Measurements from ENCODE around the gene NCOR1. TPM values are rescaled to one million over a fixed set of nuclear protein-coding genes. Genes with fewer than 3 reads are reported as not detected.
"Not testable (repeated sequence)": the region's sequence is repeated elsewhere in the genome, so short reads cannot be mapped to it uniquely, and the experiment has no call there.

Gene NCOR1
- total RNA-seq, 1 experiment from 2014 or later = 171 TPM

GRCh38 chr17:16068323-16068722, 147.0 kb downstream of the NCOR1 start:
- H3K36me3 ChIP-seq (ENCODE audit: low read depth) = 0 out of 2 replicates have a peak, but pooled peaks cover 5% of the 10 kb centered on the region
- no TSS peak for BruUV-seq (replicated peaks)
- no peaks in the 10 kb centered on the region for H4K20me1 ChIP-seq (ENCODE audit: insufficient read depth)
- H3K9me3 ChIP-seq (ENCODE audit: insufficient read depth, low read depth) = no peaks in the 10 kb centered on the region
- H3K79me2 ChIP-seq (ENCODE audit: low read depth) = no peaks in the 10 kb centered on the region
- CTCF ChIA-PET = no interaction called here
- no peak for DNase-seq
- H3K9me2 ChIP-seq (ENCODE audit: insufficient read depth) = no peaks in the 10 kb centered on the region
- H3K27me3 ChIP-seq (ENCODE audit: insufficient read depth, low read depth) = no peaks in the 10 kb centered on the region
- no peak overlapping the region for H3K27ac ChIP-seq
- intact Hi-C loops (cut with micrococcal nuclease; ENCODE audit: unreplicated experiment) = no loop called here
- no peak overlapping the region for H3K4me2 ChIP-seq
- no peaks in the 10 kb centered on the region for H3F3A ChIP-seq (ENCODE audit: insufficient read depth, low read depth)
- TF ChIP-seq EZH2 (IDR thresholded peaks at IDR 0.05; ENCODE audit: low read depth) = no peak
- TF ChIP-seq CTCF (conservative IDR thresholded peaks at IDR 0.05) = no peak
- H3K4me3 ChIP-seq = no peak overlapping the region
- no peak overlapping the region for H2AFZ ChIP-seq
- H3K4me1 ChIP-seq (replicated peaks; ENCODE audit: insufficient read depth) = no peaks in the 10 kb centered on the region
- POLR2A ChIA-PET (ENCODE audit: unreplicated experiment) = no interaction called here

DNA sequence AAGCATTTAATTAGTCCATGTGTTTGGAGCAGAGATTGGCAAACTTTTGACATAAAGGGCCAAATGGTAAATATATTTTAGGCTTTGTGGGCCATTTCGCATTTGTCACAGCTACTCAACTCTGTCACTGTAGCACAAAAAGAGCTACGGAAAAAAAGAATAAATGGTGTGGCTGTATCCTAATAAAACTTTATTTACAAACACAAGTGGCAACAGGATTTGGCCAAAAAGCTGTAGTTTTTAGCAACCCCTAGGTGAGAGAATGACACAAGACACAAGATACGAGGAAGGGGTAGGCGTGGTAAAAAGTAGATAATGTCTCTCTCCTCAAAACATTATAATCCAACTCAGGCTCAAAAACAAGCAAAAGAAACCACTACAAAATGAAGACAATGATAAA, 149.2 kb downstream of the NCOR1 start:
- no peaks in the 10 kb centered on the region for H3K36me3 ChIP-seq (ENCODE audit: low read depth)
- no peak for DNase-seq
- H3K9me3 ChIP-seq (ENCODE audit: insufficient read depth, low read depth) = no peaks in the 10 kb centered on the region
- TF ChIP-seq CTCF (conservative IDR thresholded peaks at IDR 0.05) (no peak), EZH2 (IDR thresholded peaks at IDR 0.05; ENCODE audit: low read depth) (no peak)
- CTCF ChIA-PET = interaction anchor here (0.8 kb wide), 1 partner anchor 20 kb away, joined by 3 read pairs; no protein-coding TSS in a partner anchor
- H3K4me2 ChIP-seq = no peak overlapping the region
- no peak overlapping the region for H3K4me3 ChIP-seq
- intact Hi-C loops (cut with micrococcal nuclease; ENCODE audit: unreplicated experiment) = no loop called here
- POLR2A ChIA-PET (ENCODE audit: unreplicated experiment) = interaction anchor here (0.6 kb wide), 1 partner anchor 573 kb away, joined by 5 read pairs; no protein-coding TSS in a partner anchor
- no peaks in the 10 kb centered on the region for H3K27me3 ChIP-seq (ENCODE audit: insufficient read depth, low read depth)
- H3F3A ChIP-seq (ENCODE audit: insufficient read depth, low read depth) = no peaks in the 10 kb centered on the region
- H4K20me1 ChIP-seq (ENCODE audit: insufficient read depth) = no peaks in the 10 kb centered on the region
- H3K9me2 ChIP-seq (ENCODE audit: insufficient read depth) = no peaks in the 10 kb centered on the region
- no peaks in the 10 kb centered on the region for H3K79me2 ChIP-seq (ENCODE audit: low read depth)
- BruUV-seq (replicated peaks) = no TSS peak
- no peak overlapping the region for H3K27ac ChIP-seq
- no peak overlapping the region for H2AFZ ChIP-seq
- H3K4me1 ChIP-seq (replicated peaks; ENCODE audit: insufficient read depth) = no peaks in the 10 kb centered on the region

GRCh38 chr17:16061631-16062030, 153.7 kb downstream of the NCOR1 start:
- ChIA-PET POLR2A (ENCODE audit: unreplicated experiment) (no interaction called here), CTCF (no interaction called here)
- TF ChIP-seq CTCF (conservative IDR thresholded peaks at IDR 0.05) (no peak), EZH2 (IDR thresholded peaks at IDR 0.05; ENCODE audit: low read depth) (no peak)
- Histone ChIP-seq H4K20me1 (ENCODE audit: insufficient read depth) (no peaks in the 10 kb centered on the region), H3K4me1 (replicated peaks; ENCODE audit: insufficient read depth) (no peaks in the 10 kb centered on the region), H3K27ac (no peak overlapping the region), H3K36me3 (ENCODE audit: low read depth) (peaks cover 7% of the 10 kb centered on the region; the same call in 1 of the 2 replicates), H3K9me2 (ENCODE audit: insufficient read depth) (no peaks in the 10 kb centered on the region), H3K9me3 (ENCODE audit: insufficient read depth, low read depth) (no peaks in the 10 kb centered on the region), H3F3A (ENCODE audit: insufficient read depth, low read depth) (no peaks in the 10 kb centered on the region), H3K27me3 (ENCODE audit: insufficient read depth, low read depth) (no peaks in the 10 kb centered on the region), H2AFZ (no peak overlapping the region), H3K4me2 (no peak overlapping the region), H3K79me2 (ENCODE audit: low read depth) (no peaks in the 10 kb centered on the region), H3K4me3 (no peak overlapping the region)
- intact Hi-C loops (cut with micrococcal nuclease; ENCODE audit: unreplicated experiment) = no loop called here
- BruUV-seq (replicated peaks) = no TSS peak
- DNase-seq = no peak

GRCh38 chr17:16055139-16055538, 160.2 kb downstream of the NCOR1 start:
- CTCF ChIA-PET; H2AFZ ChIP-seq; DNase-seq; H3K27me3 ChIP-seq (ENCODE audit: insufficient read depth, low read depth); H3K4me1 ChIP-seq (replicated peaks; ENCODE audit: insufficient read depth); H3K27ac ChIP-seq; H3K9me2 ChIP-seq (ENCODE audit: insufficient read depth); H3K9me3 ChIP-seq (ENCODE audit: insufficient read depth, low read depth); H3K36me3 ChIP-seq (ENCODE audit: low read depth); H3K4me3 ChIP-seq; H3K79me2 ChIP-seq (ENCODE audit: low read depth); H3K4me2 ChIP-seq; H3F3A ChIP-seq (ENCODE audit: insufficient read depth, low read depth); intact Hi-C loops (cut with micrococcal nuclease; ENCODE audit: unreplicated experiment); BruUV-seq (replicated peaks); POLR2A ChIA-PET (ENCODE audit: unreplicated experiment); H4K20me1 ChIP-seq (ENCODE audit: insufficient read depth): not testable (repeated sequence)
